ENCODE results near the gene CDK3.

DNA sequence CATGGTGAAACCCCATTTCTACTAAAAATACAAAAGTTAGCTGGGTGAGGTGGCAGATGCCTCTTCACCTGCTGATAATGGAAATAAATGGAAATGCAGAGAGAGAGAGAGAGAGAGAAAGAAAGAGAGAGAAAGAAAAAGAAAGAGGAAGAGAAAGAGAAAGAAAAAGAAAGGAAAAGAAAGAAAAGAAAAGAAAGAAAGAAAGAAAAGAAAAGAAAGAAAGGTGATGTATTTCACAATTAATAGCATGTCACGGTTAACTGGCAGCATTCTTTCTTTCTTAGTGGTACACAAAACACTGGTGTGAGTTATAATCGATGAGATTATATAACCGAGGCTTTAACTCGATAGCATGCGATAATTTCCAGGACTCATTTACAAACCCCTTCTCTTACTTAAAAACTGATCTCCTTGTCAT lies 24.9 kb upstream of the CDK3 start:
- TF ChIP-seq, protein P1, sequence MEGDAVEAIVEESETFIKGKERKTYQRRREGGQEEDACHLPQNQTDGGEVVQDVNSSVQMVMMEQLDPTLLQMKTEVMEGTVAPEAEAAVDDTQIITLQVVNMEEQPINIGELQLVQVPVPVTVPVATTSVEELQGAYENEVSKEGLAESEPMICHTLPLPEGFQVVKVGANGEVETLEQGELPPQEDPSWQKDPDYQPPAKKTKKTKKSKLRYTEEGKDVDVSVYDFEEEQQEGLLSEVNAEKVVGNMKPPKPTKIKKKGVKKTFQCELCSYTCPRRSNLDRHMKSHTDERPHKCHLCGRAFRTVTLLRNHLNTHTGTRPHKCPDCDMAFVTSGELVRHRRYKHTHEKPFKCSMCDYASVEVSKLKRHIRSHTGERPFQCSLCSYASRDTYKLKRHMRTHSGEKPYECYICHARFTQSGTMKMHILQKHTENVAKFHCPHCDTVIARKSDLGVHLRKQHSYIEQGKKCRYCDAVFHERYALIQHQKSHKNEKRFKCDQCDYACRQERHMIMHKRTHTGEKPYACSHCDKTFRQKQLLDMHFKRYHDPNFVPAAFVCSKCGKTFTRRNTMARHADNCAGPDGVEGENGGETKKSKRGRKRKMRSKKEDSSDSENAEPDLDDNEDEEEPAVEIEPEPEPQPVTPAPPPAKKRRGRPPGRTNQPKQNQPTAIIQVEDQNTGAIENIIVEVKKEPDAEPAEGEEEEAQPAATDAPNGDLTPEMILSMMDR (IDR thresholded peaks at IDR 0.05 in 2 of 3, conservative IDR thresholded peaks at IDR 0.05 in 1 of 3; ENCODE audit: borderline replicate concordance in 1 of 3, insufficient read depth in 1 of 3, low read depth in 2 of 3, low read length in 2 of 3), result no peak
- TF ChIP-seq YY1 (IDR thresholded peaks at IDR 0.05; ENCODE audit: extremely low read depth, insufficient replicate concordance, low read depth, low read length) (no peak), EGR1 (IDR thresholded peaks at IDR 0.05; ENCODE audit: low read depth) (no peak)
- TF ChIP-seq, protein P2, sequence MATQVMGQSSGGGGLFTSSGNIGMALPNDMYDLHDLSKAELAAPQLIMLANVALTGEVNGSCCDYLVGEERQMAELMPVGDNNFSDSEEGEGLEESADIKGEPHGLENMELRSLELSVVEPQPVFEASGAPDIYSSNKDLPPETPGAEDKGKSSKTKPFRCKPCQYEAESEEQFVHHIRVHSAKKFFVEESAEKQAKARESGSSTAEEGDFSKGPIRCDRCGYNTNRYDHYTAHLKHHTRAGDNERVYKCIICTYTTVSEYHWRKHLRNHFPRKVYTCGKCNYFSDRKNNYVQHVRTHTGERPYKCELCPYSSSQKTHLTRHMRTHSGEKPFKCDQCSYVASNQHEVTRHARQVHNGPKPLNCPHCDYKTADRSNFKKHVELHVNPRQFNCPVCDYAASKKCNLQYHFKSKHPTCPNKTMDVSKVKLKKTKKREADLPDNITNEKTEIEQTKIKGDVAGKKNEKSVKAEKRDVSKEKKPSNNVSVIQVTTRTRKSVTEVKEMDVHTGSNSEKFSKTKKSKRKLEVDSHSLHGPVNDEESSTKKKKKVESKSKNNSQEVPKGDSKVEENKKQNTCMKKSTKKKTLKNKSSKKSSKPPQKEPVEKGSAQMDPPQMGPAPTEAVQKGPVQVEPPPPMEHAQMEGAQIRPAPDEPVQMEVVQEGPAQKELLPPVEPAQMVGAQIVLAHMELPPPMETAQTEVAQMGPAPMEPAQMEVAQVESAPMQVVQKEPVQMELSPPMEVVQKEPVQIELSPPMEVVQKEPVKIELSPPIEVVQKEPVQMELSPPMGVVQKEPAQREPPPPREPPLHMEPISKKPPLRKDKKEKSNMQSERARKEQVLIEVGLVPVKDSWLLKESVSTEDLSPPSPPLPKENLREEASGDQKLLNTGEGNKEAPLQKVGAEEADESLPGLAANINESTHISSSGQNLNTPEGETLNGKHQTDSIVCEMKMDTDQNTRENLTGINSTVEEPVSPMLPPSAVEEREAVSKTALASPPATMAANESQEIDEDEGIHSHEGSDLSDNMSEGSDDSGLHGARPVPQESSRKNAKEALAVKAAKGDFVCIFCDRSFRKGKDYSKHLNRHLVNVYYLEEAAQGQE (IDR thresholded peaks at IDR 0.05; ENCODE audit: low read depth), result no peak
